Measurements from ENCODE around the gene ADA. TPM values are rescaled to one million over a fixed set of nuclear protein-coding genes. Genes with fewer than 3 reads are reported as not detected.
"Not testable (repeated sequence)": the region's sequence is repeated elsewhere in the genome, so short reads cannot be mapped to it uniquely, and the experiment has no call there.

The ADA gene
- polyA plus RNA-seq, 1 donor from 2014 or later: 0.56 TPM

- no peak overlapping the region for H3K9ac ChIP-seq (ENCODE audit: low read length)
- H3K79me2 ChIP-seq (replicated peaks; ENCODE audit: insufficient read depth, low read length): no peaks in the 10 kb centered on the region
- H3K27me3 ChIP-seq (ENCODE audit: insufficient read depth, low read depth, low read length): no peaks in the 10 kb centered on the region
- no peaks in the 10 kb centered on the region for H3K9me3 ChIP-seq (ENCODE audit: low read length)
- H3K9me2 ChIP-seq (ENCODE audit: insufficient read depth, low read length): no peaks in the 10 kb centered on the region
- H3K36me3 ChIP-seq (ENCODE audit: insufficient read depth, low read length): no peaks in the 10 kb centered on the region
- no peak overlapping the region for H3K27ac ChIP-seq (ENCODE audit: low read length)
- no peak for TF ChIP-seq RAD21 (conservative IDR thresholded peaks at IDR 0.05)
- TF ChIP-seq MXI1 (conservative IDR thresholded peaks at IDR 0.05; ENCODE audit: poor library complexity, severe bottlenecking): no peak
- no peak for TF ChIP-seq REST (IDR thresholded peaks at IDR 0.05; ENCODE audit: borderline replicate concordance)
- TF ChIP-seq, protein P1, sequence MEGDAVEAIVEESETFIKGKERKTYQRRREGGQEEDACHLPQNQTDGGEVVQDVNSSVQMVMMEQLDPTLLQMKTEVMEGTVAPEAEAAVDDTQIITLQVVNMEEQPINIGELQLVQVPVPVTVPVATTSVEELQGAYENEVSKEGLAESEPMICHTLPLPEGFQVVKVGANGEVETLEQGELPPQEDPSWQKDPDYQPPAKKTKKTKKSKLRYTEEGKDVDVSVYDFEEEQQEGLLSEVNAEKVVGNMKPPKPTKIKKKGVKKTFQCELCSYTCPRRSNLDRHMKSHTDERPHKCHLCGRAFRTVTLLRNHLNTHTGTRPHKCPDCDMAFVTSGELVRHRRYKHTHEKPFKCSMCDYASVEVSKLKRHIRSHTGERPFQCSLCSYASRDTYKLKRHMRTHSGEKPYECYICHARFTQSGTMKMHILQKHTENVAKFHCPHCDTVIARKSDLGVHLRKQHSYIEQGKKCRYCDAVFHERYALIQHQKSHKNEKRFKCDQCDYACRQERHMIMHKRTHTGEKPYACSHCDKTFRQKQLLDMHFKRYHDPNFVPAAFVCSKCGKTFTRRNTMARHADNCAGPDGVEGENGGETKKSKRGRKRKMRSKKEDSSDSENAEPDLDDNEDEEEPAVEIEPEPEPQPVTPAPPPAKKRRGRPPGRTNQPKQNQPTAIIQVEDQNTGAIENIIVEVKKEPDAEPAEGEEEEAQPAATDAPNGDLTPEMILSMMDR (IDR thresholded peaks at IDR 0.05; ENCODE audit: poor library complexity, severe bottlenecking): no peak
- no peak for TF ChIP-seq SMC3 (conservative IDR thresholded peaks at IDR 0.05; ENCODE audit: poor library complexity)
- no peak for TF ChIP-seq TAF1 (IDR thresholded peaks at IDR 0.05; ENCODE audit: low read depth)
- TF ChIP-seq POLR2AphosphoS5 (IDR thresholded peaks at IDR 0.05): no peak
- no peak overlapping the region for H3K4me3 ChIP-seq (ENCODE audit: low read length)
- no peaks in the 10 kb centered on the region for H4K20me1 ChIP-seq (ENCODE audit: insufficient read depth)
- H2AFZ ChIP-seq (ENCODE audit: low read depth, low read length): no peak overlapping the region
- no peaks in the 10 kb centered on the region for H3F3A ChIP-seq (ENCODE audit: insufficient read depth, low read length, poor library complexity, severe bottlenecking)
- H3K4me2 ChIP-seq (ENCODE audit: low read length): no peak overlapping the region
These were observed 26.7 kb upstream of the ADA start for GRCh38 chr20:44678242-44678641.

- not testable (repeated sequence) for H2AFZ ChIP-seq (ENCODE audit: low read depth, low read length)
These were observed 20.9 kb upstream of the ADA start for GRCh38 chr20:44672318-44672902.

DNA sequence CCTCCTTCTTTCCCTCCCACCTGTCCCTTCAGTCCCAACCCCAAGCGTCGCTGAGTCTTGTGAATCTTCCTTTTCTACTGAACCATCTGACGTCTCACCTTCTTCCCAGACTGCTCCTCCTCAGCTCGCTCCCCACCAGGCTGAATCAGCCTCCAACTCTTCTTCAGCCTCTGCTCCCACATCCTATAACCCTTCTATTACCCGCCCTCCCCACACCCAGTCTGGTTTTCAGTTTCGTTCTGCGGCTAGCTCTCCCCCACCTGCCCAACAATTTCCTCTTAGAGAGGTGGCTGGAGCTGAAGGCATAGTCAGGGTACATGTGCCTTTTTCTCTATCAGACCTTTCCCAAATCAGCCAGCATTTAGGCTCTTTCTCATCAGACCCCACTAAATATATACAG is 20.0 kb upstream of the ADA start:
- H3K27me3 ChIP-seq (ENCODE audit: insufficient read depth, low read depth, low read length); H3K4me2 ChIP-seq (ENCODE audit: low read length); H3K36me3 ChIP-seq (ENCODE audit: insufficient read depth, low read length); H3K9ac ChIP-seq (ENCODE audit: low read length); H3K9me3 ChIP-seq (ENCODE audit: low read length); H2AFZ ChIP-seq (ENCODE audit: low read depth, low read length); H3K9me2 ChIP-seq (ENCODE audit: insufficient read depth, low read length); H3F3A ChIP-seq (ENCODE audit: insufficient read depth, low read length, poor library complexity, severe bottlenecking); H4K20me1 ChIP-seq (ENCODE audit: insufficient read depth); H3K27ac ChIP-seq (ENCODE audit: low read length); H3K4me3 ChIP-seq (ENCODE audit: low read length); H3K79me2 ChIP-seq (replicated peaks; ENCODE audit: insufficient read depth, low read length): not testable (repeated sequence)

More at GRCh38 chr20:44672318-44672902, 20.9 kb upstream of the ADA start:
- H3K79me2 ChIP-seq (replicated peaks; ENCODE audit: insufficient read depth, low read length); H3K27ac ChIP-seq (ENCODE audit: low read length); H3K9me2 ChIP-seq (ENCODE audit: insufficient read depth, low read length); H4K20me1 ChIP-seq (ENCODE audit: insufficient read depth); H3F3A ChIP-seq (ENCODE audit: insufficient read depth, low read length, poor library complexity, severe bottlenecking); H3K4me3 ChIP-seq (ENCODE audit: low read length); H3K36me3 ChIP-seq (ENCODE audit: insufficient read depth, low read length); H3K9ac ChIP-seq (ENCODE audit: low read length); H3K4me2 ChIP-seq (ENCODE audit: low read length); H3K27me3 ChIP-seq (ENCODE audit: insufficient read depth, low read depth, low read length); H3K9me3 ChIP-seq (ENCODE audit: low read length): not testable (repeated sequence)

DNA sequence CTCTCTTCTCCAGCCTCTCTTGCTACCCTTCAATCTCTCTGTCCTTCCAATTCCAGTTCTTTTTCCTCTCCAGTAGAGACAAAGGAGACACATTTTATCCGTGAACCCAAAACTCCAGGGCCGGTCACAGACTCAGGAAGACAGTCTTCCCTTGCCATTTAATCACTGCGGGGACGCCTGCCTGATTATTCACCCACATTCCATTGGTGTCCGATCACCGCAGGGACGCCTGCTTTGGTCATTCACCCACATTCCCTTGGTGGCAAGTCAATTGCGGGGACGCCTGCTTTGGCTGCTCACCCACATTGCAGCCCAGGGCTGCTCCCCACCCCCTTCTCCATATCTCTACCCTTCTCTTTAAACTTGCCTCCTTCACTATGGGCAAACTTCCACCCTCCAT is 19.4 kb upstream of the ADA start:
- H2AFZ ChIP-seq (ENCODE audit: low read depth, low read length); H3K9me3 ChIP-seq (ENCODE audit: low read length); H3K4me3 ChIP-seq (ENCODE audit: low read length); H4K20me1 ChIP-seq (ENCODE audit: insufficient read depth); H3F3A ChIP-seq (ENCODE audit: insufficient read depth, low read length, poor library complexity, severe bottlenecking); H3K36me3 ChIP-seq (ENCODE audit: insufficient read depth, low read length); H3K27me3 ChIP-seq (ENCODE audit: insufficient read depth, low read depth, low read length); H3K4me2 ChIP-seq (ENCODE audit: low read length); H3K27ac ChIP-seq (ENCODE audit: low read length); H3K79me2 ChIP-seq (replicated peaks; ENCODE audit: insufficient read depth, low read length); H3K9me2 ChIP-seq (ENCODE audit: insufficient read depth, low read length); H3K9ac ChIP-seq (ENCODE audit: low read length): not testable (repeated sequence)

Data from neural cell (in vitro differentiated cells).